GM18868 (cell line): ENCODE data around the gene XRCC1.
A peak's percentile ranks its signal among the peaks of the same experiment; 100 is the strongest.
"Not testable (repeated sequence)": the region's sequence is repeated elsewhere in the genome, so short reads cannot be mapped to it uniquely, and the experiment has no call there.

Experiments
- ATAC-seq: cut with Tn5 transposase; IDR thresholded peaks from one replicate; pipeline ENCODE4 v1.9.1; 2021; ENCODE audit warnings: mild to moderate bottlenecking, moderate library complexity; ENCODE audit not compliant: unreplicated experiment

Gene XRCC1

GRCh38 chr19:43575156-43575950, at the start of gene XRCC1, which contains the start of gene PINLYP:
Gene XRCC1 (minus strand): TSS chr19:43575527. CDS start chr19:43575458, 69 bp downstream.
Gene PINLYP (plus strand): TSS chr19:43575801. CDS start chr19:43577192, 1,391 bp downstream.
- ATAC-seq, result peak; percentile 95

GRCh38 chr19:43624933-43625332, 49.6 kb upstream of the XRCC1 start:
- ATAC-seq, result no peak

- no peak for ATAC-seq
These were observed 48.8 kb upstream of the XRCC1 start for GRCh38 chr19:43623889-43624670.

GRCh38 chr19:43622956-43623355, 47.6 kb upstream of the XRCC1 start:
- ATAC-seq, result no peak

- no peak for ATAC-seq
These were observed 46.7 kb upstream of the XRCC1 start for GRCh38 chr19:43622070-43622469.

GRCh38 chr19:43620061-43621001, 45.0 kb upstream of the XRCC1 start:
- no peak for ATAC-seq

- ATAC-seq, result peak; percentile 75
These were observed 44.1 kb upstream of the XRCC1 start, which contains the start of gene ZNF428 for GRCh38 chr19:43619262-43620060. Gene ZNF428 (minus strand): TSS chr19:43619629. CDS start chr19:43614304, 5,325 bp downstream.

GRCh38 chr19:43618921-43619261, 43.6 kb upstream of the XRCC1 start:
- peak; percentile 30 for ATAC-seq

- no peak for ATAC-seq
These were observed 41.6 kb upstream of the XRCC1 start for GRCh38 chr19:43616954-43617353.

GRCh38 chr19:43616306-43616705, 41.0 kb upstream of the XRCC1 start:
- no peak for ATAC-seq

- no peak for ATAC-seq
These were observed 37.0 kb upstream of the XRCC1 start for GRCh38 chr19:43612374-43612773.

GRCh38 chr19:43611788-43612187, 36.5 kb upstream of the XRCC1 start, which contains the start of gene SRRM5:
Gene SRRM5 (plus strand): TSS chr19:43612088. CDS start chr19:43612122, 34 bp downstream.
- no peak for ATAC-seq

GRCh38 chr19:43610493-43610892, 35.2 kb upstream of the XRCC1 start:
- ATAC-seq, result no peak

GRCh38 chr19:43609872-43610271, 34.5 kb upstream of the XRCC1 start:
- ATAC-seq, result no peak

GRCh38 chr19:43607238-43608205, 32.2 kb upstream of the XRCC1 start:
- no peak for ATAC-seq

GRCh38 chr19:43606569-43607229, 31.4 kb upstream of the XRCC1 start:
- no peak for ATAC-seq

- ATAC-seq, result no peak
These were observed 30.7 kb upstream of the XRCC1 start for GRCh38 chr19:43605875-43606568.

GRCh38 chr19:43600326-43600725, 25.0 kb upstream of the XRCC1 start:
- not testable (repeated sequence) for ATAC-seq
